ENCODE measurements around the gene GPR26.

The GPR26 gene, protein sequence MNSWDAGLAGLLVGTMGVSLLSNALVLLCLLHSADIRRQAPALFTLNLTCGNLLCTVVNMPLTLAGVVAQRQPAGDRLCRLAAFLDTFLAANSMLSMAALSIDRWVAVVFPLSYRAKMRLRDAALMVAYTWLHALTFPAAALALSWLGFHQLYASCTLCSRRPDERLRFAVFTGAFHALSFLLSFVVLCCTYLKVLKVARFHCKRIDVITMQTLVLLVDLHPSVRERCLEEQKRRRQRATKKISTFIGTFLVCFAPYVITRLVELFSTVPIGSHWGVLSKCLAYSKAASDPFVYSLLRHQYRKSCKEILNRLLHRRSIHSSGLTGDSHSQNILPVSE

DNA sequence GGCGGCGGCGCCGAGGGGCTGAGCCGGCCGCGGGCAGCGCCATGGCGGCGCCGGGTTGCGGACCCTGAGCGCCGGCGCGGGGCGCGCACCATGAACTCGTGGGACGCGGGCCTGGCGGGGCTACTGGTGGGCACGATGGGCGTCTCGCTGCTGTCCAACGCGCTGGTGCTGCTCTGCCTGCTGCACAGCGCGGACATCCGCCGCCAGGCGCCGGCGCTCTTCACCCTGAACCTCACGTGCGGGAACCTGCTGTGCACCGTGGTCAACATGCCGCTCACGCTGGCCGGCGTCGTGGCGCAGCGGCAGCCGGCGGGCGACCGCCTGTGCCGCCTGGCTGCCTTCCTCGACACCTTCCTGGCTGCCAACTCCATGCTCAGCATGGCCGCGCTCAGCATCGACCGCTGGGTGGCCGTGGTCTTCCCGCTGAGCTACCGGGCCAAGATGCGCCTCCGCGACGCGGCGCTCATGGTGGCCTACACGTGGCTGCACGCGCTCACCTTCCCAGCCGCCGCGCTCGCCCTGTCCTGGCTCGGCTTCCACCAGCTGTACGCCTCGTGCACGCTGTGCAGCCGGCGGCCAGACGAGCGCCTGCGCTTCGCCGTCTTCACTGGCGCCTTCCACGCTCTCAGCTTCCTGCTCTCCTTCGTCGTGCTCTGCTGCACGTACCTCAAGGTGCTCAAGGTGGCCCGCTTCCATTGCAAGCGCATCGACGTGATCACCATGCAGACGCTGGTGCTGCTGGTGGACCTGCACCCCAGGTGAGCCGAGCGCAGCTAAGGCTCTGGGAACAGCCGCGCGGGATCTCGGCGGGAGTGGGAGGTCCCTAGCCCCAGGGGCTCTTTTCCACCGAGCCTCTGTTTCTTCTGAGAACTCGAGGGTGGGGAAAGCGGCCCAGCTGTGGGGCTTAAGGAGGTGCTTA, at the start of gene GPR26:
TSS of gene GPR26 (plus strand) at position 38 of the 919 bp plus-strand sequence. CDS start at position 91, 53 bp downstream.
- no peak for DNase-seq

DNA sequence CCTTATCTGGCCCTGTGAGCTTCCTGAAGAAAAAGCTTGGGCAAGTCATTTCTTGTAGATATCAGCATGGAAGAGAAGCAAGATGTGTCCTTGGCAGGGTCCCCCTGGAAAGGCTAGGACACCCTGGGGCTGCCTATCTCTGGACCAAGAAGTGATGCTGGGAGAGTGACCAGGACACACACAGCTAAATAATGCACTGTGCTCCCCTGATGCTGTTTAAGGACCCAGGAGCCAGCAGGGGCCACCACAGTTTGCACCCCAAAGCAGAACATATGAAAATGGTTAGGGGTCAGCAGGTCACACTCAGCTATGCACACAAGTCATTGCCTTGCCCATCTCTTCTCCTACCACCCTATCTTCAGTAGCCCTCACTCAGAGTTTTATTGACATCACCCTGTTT, 47.9 kb upstream of the GPR26 start:
- no peak for DNase-seq

DNA sequence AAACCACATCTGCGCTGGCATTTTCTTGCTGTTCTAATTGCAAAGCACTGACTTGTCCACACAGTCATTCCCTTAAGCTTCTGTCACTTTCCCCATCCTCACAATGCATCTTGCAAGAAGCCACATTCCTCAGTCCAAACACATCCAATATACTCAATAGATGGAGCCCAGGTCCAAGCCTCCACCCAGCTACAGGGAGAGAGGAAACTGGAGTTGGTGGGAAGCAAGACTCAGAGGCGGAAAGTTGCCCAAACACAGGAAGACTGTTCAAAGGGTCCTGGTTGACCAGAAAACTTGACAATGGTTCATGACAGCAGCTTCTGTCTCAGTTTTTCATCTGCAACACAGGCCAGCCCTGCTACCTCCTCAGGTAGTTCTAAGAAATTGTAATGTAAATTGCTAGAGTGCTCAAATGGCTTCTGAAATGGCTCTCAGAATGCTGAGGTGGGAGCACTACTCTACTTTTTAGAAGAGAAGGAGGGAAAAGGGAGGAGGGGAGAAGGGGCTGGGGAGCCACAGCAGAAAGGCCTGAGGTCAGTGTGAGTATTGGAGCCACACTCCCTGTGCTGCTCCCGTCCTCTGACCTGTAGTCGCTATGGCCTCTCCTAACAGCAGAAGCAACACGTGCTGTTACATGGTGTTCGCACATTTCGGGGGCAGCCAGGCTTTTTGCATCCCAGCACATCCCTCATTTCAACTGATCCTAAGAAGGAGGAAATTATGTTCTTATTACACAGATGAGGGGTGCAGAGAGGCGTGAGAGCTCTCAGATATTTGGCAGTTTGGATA, 46.9 kb upstream of the GPR26 start:
- DNase-seq = no peak

DNA sequence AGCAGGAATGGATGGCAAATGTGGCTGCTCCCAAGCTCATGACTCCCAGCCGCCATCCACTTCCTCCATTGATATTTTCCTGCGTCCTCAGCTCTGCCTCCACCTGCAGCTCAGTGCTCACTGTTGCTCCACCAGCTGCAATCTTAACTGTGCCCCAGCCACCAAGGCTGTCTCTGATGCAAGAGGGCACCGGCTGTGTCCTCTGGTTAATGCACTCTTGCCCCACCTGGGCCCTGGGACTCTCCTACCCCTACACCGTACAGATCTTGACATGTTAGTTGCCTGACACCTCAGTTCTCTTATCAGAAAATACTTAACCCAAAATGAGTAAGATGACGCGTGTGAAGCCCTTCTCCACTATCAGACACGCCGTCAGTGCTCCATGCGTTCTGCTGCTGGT, 45.5 kb upstream of the GPR26 start:
- DNase-seq = no peak

DNA sequence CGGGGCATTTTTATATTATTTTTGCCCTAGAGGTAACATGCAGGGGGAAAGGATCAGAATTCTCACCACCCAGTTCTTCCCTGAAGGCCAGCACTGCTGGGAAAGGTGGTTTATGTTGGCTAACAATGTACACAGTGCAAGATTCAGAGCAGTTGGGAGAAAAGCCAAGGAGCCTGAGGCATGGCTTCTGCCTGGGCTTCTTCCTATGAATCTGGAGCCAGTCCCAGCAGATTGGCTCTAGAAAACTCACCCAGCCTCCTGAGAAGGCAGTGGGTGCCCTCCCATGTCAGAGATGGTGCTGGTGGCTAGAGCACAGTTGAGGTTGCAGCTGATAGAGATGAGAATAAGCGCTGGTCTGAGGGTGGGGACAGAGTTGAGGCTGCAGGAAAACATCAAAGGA, 44.7 kb upstream of the GPR26 start:
- peak; percentile 15 for DNase-seq

DNA sequence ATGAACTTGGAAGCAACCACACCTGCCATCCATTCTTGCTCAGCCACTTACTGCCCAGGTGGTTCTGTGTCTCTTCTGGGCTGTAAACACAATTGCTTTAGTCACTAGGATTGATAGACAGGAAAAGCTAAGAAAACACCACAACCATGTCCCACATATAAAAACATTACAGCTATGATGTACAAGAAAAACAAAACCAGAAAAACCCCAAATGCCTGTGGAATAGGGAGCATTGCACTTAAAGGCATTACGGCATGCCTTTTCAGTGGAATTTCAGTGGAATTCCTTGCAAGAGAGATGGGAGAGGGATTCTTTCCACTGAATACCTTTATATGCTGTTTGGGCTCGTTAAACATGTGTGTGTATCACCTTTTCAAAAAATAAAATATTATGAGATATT, 44.2 kb upstream of the GPR26 start:
- no peak for DNase-seq

DNA sequence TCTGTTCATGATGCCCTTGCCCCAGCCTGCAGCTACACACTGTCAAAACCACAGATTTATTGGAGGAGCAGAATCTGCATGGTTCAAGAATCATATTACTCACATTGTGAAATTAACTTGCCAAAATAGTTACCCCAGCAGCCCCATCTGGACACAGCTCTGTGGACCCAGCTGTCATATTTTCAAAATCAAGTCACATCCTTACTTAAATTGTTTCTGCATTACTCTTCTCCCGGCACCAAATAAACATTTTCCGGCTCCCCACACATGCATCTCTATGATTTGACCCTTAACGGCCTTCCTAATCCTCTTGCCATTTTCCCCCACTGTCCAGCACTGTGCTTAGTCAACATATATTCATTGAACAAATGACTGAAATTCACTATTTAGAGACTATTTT, 43.8 kb upstream of the GPR26 start:
- no peak for DNase-seq

DNA sequence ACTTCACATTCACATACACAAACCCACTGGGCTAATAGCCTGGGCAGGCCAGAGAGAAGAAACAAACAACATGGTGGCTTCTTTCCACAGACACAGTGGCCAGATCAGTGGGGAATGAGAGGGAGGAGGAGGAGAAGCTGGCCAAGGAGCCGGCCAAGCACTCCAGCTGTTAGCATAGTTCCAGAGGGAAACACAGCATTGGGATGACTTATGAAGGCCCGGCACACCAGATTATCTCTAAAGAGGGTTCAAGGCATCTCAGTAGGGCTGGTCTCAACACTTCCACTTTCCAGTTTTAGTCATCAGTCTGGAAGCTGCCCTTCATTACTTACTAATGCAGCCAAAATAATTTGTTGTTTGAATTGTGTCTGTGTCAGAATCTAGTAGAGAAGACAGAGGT, 42.1 kb upstream of the GPR26 start:
- no peak for DNase-seq

DNA sequence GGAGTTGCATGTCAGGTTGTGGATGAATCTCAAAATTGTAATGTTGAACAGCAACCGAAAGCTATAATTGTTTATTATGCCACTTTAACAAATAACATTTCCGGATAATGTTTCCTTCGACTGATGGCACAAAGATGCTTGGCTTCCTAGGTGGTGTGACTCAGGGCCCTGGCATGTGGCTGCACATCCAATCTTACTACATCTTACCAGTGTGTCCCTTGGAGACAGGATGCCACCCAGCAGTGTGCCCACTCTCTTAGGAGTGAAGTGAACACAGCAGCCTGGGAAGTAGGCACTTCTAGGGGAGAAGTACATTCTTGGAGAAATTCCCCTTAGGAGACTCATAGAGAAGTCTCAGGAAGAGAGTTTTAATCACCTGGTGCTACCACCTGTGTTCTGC, 33.0 kb upstream of the GPR26 start:
- no peak for DNase-seq

DNA sequence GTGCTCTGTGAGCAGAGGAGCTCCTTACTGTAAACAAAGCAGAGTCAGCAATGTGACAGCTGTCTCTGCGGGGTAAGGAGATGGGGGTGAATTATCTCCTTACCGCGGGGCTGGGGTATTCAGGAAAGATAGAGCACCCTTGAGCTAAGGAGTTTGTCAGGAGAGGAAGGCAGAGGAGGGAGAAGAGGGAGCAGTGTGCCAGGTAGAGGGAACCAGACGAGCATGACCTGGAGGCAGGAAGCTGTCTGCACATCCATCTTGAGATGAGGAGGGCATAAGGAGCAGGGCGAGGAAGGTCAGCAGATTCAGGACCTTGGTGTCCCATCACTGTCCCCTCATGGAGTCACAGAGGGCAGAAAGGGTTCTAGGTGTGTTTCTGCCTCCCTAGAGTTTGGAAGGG, 32.5 kb upstream of the GPR26 start:
- DNase-seq = no peak

DNA sequence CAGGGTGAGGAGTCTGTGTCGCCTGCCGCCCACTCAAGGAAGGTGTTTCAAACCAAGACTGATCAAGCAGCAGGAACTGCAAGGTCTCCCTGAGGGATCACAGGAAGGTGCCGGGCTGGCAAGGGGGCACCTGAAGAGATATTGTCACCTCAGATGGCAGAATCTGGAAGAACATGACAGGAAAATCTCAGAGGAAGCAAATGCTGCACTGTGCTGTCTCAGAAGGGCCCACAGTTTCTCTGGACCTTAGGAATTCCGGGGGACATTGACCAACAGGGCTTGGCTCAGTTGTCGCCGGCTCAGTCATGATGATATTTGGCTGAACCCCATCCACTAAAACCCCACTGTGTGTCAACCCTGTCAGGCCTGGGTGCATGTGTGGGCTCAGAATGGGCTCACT, 31.9 kb upstream of the GPR26 start:
- no peak for DNase-seq

DNA sequence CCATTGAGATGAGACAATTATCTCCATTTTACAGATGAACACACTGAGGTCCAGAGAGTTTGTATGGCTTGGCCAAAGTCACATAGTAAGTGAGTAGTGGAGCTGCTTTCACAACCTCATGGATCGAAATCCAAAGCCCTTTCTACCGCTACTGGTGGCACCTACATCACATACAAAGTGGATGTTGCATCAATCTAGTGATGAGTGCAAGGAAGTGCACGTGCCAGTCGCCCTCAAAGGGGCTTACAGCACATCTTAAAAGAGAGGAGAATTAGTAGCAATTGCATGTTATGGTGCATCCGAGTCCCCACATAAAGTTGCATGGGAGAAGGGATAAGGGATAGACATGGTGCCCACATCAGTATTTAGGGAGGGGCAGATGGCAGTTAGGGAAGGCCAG, 31.0 kb upstream of the GPR26 start:
- DNase-seq = no peak

DNA sequence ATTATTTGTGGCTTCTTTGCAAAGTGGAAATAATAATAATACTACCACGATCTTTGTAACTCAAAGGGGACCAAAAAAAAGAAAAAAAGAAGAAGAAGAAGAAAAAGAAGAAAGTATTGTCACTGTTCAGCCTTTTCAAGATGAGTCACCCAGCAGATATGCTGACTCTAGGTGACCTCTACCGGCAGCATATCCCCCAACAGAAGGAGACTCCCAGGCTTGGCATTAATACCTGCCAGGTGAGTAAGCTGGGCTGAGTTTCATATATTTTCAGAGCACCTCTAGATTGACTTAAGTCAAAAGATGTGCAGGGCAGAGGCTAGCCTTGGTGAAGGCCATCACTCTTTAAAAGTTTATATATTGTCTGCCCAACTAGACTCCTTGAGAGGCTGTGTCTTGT, 30.4 kb upstream of the GPR26 start:
- DNase-seq = no peak

DNA sequence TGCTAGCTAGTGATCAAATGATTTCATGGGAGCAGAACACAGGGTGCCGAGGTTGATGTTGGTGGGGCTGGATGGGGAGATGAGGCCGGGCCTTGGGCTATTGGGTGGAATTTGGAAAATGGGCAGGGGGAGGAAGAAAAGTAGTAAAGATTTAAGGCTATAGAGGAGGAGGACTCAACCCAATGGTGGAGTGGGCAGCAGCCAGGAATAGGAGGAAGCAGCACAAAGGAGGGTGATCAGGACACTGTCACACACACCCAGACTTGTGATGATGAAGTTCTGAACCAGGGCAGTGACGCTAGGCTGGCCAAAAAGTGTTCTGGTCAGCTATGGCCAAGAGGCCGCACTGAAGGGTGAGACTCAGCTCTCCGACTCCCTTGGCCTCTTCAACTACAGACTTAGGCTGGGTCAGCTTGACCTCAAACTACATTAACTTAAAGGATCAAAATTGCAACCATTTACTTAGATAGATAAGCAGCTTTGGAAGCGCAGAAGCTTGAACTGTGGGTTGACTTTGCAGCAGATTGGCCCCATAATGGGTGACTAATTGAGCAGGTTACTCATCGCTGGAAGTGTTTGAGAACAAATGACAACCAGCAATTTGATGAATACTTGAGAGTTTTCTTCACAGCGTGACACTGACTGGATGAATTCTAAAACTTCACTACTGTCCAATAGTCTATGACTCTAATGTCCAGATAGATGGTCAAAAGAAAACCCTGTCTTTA, 29.4 kb upstream of the GPR26 start:
- no peak for DNase-seq

DNA sequence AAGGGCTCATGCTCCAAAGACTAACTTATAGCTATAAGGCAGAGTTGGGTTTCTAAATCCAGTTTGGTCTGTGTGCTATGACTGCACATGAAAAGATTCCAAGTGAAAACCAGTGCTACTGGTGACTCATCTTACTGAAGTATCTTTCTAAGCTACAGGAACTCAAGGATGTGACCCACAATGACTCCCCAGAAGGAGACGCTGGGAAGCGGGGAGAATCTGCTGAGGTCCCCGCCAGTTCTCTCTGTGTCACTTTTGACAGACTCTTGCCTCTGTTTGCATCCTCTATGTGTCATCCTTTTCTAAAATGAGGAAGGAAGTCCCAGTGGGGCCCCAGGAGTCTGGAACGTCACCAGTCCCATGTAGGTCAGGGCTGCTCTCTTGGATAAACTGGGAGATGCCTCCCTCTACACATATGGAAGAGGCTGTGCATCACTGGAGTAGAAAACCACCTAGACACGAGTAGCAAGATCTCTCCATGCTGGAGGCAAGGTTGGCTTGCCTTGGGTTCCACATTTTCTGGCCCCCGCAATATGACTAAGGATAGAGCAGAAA, 28.8 kb upstream of the GPR26 start:
- DNase-seq = no peak

DNA sequence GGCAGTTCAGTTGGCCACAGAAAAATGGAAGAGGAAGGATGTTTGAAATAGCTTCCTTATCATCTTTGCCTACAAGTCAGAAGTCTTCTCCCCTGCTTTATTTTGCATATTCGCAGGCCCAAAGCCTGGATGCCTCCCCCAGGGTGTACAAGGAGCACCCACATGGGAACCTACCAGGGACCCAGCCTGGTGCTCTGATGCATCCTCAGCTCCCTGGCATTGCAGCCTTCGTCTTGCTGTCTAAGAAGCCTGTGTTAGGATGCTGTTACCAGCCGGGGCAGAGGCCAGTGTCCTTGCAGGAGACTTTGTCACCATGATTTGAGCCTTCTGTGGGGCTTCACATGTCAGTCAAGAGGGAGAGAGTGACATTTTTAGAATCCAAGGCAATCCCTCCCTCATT, 27.0 kb upstream of the GPR26 start:
- DNase-seq = no peak

DNA sequence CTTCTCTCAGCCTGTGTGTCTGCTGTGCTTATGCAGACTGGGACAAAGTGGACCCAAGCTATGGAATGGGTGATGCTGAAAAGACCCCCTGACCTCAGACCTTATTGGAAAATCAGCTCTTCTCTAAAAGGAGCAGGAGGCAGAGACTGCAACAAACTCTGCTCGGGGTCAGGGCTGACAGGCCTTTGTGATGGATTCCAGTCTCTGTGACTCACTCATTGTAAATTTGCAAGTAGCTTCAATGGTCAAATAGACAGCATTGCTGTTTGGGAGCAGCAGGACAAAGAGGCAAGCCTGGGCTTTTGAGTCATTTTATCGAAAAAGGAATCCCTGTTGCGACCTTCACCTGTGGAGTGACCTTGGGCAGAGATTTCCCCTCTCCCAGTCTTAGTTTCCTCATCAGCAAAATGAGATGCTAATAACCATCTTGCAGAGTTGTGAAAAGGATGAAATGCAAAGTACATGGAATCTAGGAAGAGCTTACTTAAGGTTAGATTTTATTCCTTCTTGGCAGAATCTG, 26.1 kb upstream of the GPR26 start:
- no peak for DNase-seq

DNA sequence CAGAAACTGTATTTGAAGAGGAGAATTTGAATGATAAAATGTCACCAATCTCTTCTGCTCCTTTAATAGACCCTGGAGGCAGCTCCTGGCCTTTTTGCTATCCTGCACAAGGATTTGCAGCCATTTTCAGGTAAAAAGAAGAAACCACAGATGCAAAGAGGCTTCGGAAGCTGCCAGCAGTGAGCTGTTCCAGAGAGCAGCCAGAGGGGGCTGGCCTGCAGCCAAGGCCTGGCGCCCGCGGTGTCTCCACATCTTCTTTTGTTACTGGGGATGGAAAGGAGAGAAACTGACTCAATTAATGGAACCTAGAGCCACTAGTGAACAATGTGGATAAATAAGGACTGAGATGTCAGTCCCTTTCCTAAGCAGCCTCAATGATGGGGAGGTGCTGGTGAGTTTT, 23.9 kb upstream of the GPR26 start:
- DNase-seq = no peak

DNA sequence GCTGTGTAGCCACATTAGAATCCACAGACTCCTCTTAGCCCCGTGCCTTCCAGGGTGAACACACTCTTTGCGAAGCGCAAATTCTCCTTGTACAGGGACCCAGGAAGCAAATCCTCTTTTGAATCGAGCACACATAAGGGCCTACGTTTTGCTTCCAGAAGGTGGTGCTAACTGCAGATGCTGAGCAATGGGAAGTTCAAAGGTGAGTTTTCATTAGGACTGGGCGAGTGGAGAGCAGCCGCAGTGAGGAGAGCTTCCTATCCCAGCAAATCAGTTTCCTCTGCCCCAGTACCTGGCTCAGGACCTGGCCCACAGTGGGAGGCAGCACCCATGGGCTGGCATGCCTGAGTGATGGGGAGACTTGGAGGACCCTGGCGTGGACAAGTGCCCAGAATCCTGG, 23.5 kb upstream of the GPR26 start:
- DNase-seq = no peak

DNA sequence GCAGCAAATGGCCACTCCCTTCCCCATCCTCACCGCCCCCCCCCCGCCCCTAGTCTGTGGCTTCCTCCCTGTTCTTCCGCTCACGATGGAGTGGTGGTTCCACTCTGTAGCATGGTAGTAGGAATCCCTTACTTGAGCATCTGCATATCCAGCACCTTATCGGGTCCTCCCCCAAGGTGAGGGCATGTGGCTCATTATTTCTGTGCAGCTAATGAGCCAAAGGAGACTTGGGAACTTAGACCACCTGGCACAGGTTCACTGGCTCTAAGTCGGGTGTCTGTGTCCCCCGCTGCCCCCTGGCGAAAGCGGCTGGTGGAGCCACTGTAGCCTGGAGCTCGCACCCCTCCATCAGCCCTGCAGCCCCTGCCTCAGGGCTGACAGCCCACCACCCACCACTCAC, 22.8 kb upstream of the GPR26 start:
- DNase-seq = no peak

DNA sequence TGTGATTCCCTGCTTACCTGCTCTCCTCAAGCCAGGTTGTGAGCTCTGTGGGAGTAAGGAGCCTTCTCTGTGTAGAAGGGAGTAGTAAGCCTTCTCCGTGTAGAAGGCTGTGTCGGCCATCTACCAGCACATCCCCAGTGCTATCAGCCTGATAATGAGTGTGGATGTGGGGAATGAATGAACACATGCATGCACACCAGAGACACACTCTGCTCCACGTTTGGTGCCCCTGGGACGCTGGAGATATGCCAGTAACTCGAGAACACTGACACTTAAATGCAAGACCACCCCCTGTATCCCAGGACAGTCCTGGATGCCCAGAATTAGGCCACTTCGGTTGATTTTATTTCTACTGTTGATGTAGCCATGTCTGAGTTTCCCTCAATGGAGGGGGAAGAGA, 21.1 kb upstream of the GPR26 start:
- DNase-seq = no peak

DNA sequence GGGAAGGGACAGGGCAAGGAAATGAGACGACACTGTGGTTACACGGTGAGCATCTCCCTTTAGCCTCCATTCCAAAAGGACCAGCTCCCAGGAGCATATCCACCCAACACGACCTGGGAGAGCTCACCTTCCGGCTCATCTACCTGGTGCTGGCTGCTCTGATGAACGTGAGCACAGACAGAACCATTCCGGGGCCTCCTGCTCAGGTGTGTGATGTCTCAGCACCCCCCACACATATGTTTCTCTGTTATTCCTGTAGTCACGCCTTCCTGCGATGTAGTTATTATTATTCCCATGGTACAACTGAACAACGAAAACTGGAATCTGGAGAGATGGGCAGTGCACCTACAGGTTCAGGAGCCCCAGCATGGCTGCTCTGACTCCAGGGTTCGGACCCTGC, 20.5 kb upstream of the GPR26 start:
- DNase-seq = no peak

All from NCI-H510A (cell line).